DND-41 (cell line): Measurements from ENCODE around the gene ANKLE1.

ENCODE experiments used
- ATAC-seq: fragments of 200-7000 bp; cut with Tn5 transposase; 3 replicates; pipeline ENCODE4 v1.9.1; 2021; ENCODE audit warnings: low read depth; ENCODE audit not compliant: insufficient read depth
- DNase-seq: peaks from one replicate; pipeline ENCODE4 v3.0.0-alpha.2; 2020
- H2AFZ ChIP-seq: 2 replicates; pipeline ENCODE4 v1.6.0; 2012; ENCODE audit warnings: low read depth, low read length
- H3K27ac ChIP-seq: 2 replicates; pipeline ENCODE4 v1.5.1; 2012; ENCODE audit warnings: low read length, inconsistent platforms
- H3K27me3 ChIP-seq: fragments of 200-600 bp; sonication (generic); 2 replicates; pipeline ENCODE4 v1.6.0; 2012; ENCODE audit warnings: low read length, mild to moderate bottlenecking, inconsistent platforms; ENCODE audit not compliant: insufficient read depth, poor library complexity
- H3K36me3 ChIP-seq: 2 replicates; pipeline ENCODE4 v1.5.1; 2012; ENCODE audit warnings: low read length, inconsistent platforms; ENCODE audit not compliant: insufficient read depth
- H3K4me1 ChIP-seq: 2 replicates; pipeline ENCODE4 v1.5.1; 2012; ENCODE audit warnings: mild to moderate bottlenecking, low read length; ENCODE audit not compliant: insufficient read depth
- H3K4me2 ChIP-seq: 2 replicates; pipeline ENCODE4 v1.6.0; 2012; ENCODE audit warnings: mild to moderate bottlenecking, moderate library complexity, low read length, inconsistent platforms; ENCODE audit not compliant: insufficient read depth
- H3K4me3 ChIP-seq, 2 experiments: fragments of 200-600 bp in 1 of 2; shearing (Covaris generic) in 1 of 2; 2 replicates each; pipeline ENCODE4 v1.5.1; 2012 to 2016; ENCODE audit warnings: inconsistent platforms in 2 of 2, low read length in 2 of 2, mild to moderate bottlenecking in 2 of 2, low read depth in 1 of 2, moderate library complexity in 1 of 2
- H3K79me2 ChIP-seq: 2 replicates; pipeline ENCODE4 v1.6.0; 2012; ENCODE audit warnings: low read length, inconsistent platforms; ENCODE audit not compliant: insufficient read depth
- H3K9ac ChIP-seq: 2 replicates; pipeline ENCODE4 v1.6.0; 2012; ENCODE audit warnings: low read depth, mild to moderate bottlenecking, inconsistent platforms, low read length, moderate library complexity
- H3K9me3 ChIP-seq: 2 replicates; pipeline ENCODE4 v1.5.1; 2012; ENCODE audit warnings: low read length, moderate library complexity, mild to moderate bottlenecking, inconsistent platforms; ENCODE audit not compliant: insufficient read depth, severe bottlenecking
- H4K20me1 ChIP-seq: 2 replicates; pipeline ENCODE4 v1.6.0; 2012; ENCODE audit warnings: low read length; ENCODE audit not compliant: insufficient read depth
- CTCF ChIP-seq: IDR thresholded peaks from 2 replicates; pipeline ENCODE4 v1.5.1; 2012; ENCODE audit warnings: borderline replicate concordance, low read length, moderate library complexity, mild to moderate bottlenecking; ENCODE audit not compliant: poor library complexity, severe bottlenecking; ENCODE audit errors: extremely low read depth
- EZH2 ChIP-seq: IDR thresholded peaks from 3 replicates; pipeline ENCODE4 v1.6.1; 2012; ENCODE audit warnings: borderline replicate concordance, low read depth, mild to moderate bottlenecking, moderate library complexity, low read length, inconsistent platforms; ENCODE audit not compliant: severe bottlenecking

Gene ANKLE1

GRCh38 chr19:17302391-17303166, 20.9 kb downstream of the ANKLE1 start:
- Histone ChIP-seq H3K27ac (no peak overlapping the region), H2AFZ (no peak overlapping the region), H3K27me3 (no peaks in the 10 kb centered on the region), H3K9ac (no peak overlapping the region), H3K4me3 (no peak overlapping the region), H4K20me1 (no peaks in the 10 kb centered on the region), H3K36me3 (peaks cover 8% of the 10 kb centered on the region), H3K4me2 (no peak overlapping the region), H3K4me1 (peaks cover 23% of the 10 kb centered on the region), H3K79me2 (peaks cover 15% of the 10 kb centered on the region), H3K9me3 (peaks cover 3% of the 10 kb centered on the region)
- TF ChIP-seq EZH2 (no peak), CTCF (no peak)
- ATAC-seq: no peak
- no peak for DNase-seq

- Histone ChIP-seq H3K36me3 (peaks cover 5% of the 10 kb centered on the region), H3K9me3 (no peaks in the 10 kb centered on the region), H4K20me1 (no peaks in the 10 kb centered on the region), H3K4me1 (peaks cover 30% of the 10 kb centered on the region), H3K9ac (no peak within 1 kb of the TSS), H3K27me3 (no peaks in the 10 kb centered on the region), H3K4me3 (no peak within 1 kb of the TSS), H3K79me2 (peaks cover 23% of the 10 kb centered on the region), H3K27ac (no peak within 1 kb of the TSS), H2AFZ (no peak within 1 kb of the TSS), H3K4me2 (no peak within 1 kb of the TSS)
- TF ChIP-seq EZH2 (no peak), CTCF (no peak)
- ATAC-seq: no peak
- peak; percentile 45 for DNase-seq
Measured at GRCh38 chr19:17303167-17303939, 21.7 kb downstream of the ANKLE1 start, which contains the start of gene ABHD8. Gene ABHD8, minus strand, starts transcription at chr19:17303425. Its CDS starts 1,809 bp downstream, at chr19:17301616.

GRCh38 chr19:17303940-17304267, 22.2 kb downstream of the ANKLE1 start:
- Histone ChIP-seq H2AFZ (no peak overlapping the region), H3K36me3 (peaks cover 4% of the 10 kb centered on the region), H3K4me2 (no peak overlapping the region), H3K27ac (no peak overlapping the region), H4K20me1 (no peaks in the 10 kb centered on the region), H3K9ac (no peak overlapping the region), H3K9me3 (no peaks in the 10 kb centered on the region), H3K79me2 (peaks cover 23% of the 10 kb centered on the region), H3K4me3 (no peak overlapping the region), H3K4me1 (peaks cover 35% of the 10 kb centered on the region), H3K27me3 (no peaks in the 10 kb centered on the region)
- DNase-seq: no peak
- TF ChIP-seq CTCF (no peak), EZH2 (no peak)
- no peak for ATAC-seq
